ENCODE measurements around the gene MSX2.
A peak's percentile ranks its signal among the peaks of the same experiment; 100 is the strongest.
"Not testable (repeated sequence)": the region's sequence is repeated elsewhere in the genome, so short reads cannot be mapped to it uniquely, and the experiment has no call there.

The MSX2 gene

DNA sequence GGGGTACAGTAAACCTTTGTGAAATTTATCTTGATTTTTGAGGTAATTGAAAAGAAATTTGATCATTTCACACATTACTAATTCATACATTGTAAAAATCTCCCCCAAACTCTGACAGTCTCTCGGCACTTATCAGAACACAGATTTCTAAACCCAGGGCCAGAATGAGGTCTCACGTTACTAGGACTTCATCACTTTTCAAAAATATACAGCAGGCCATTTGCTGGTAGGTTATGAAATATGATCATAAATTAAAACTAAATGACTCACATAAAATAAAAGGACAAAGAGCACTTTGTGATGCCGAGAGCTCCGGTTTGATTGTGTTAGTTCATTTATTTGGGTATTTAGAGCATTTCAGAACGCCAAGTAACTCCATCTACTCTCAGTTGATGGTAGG lies 17.0 kb downstream of the MSX2 start:
- no peak overlapping the region for H3K4me3 ChIP-seq (ENCODE audit: low read length)
- peaks cover under 1% of the 10 kb centered on the region for H3K4me1 ChIP-seq (ENCODE audit: control insufficient read depth, insufficient read depth, low read length)
- no peaks in the 10 kb centered on the region for H3K36me3 ChIP-seq (ENCODE audit: control insufficient read depth, insufficient read depth, low read length)
- H3K9me3 ChIP-seq (ENCODE audit: control insufficient read depth, low read length) = no peaks in the 10 kb centered on the region
- peaks cover 3% of the 10 kb centered on the region for H3K27me3 ChIP-seq (ENCODE audit: control insufficient read depth, insufficient read depth, low read length)
- H3K9ac ChIP-seq (ENCODE audit: low read length) = no peak overlapping the region

DNA sequence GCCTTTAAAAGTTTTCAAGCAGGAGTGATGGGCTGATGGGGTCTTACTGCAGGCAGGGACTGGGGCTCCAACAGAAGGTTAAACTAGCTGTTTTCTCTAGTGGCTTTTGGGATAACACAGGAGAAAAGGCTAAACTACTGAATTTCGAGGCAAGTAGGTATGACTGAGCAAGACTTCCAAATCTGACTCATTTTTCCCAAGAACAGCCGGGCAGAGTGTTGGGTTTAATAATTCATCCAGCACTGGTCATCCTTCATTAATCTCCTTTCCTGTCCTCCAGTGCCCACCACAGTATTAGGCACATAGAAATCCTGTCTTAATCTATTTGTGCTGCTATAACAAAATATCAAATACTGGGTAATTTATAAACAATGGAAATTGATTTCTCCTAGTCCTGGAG lies 20.5 kb downstream of the MSX2 start:
- Histone ChIP-seq H3K36me3 (ENCODE audit: control insufficient read depth, insufficient read depth, low read length) (no peaks in the 10 kb centered on the region), H3K27me3 (ENCODE audit: control insufficient read depth, insufficient read depth, low read length) (peaks cover 20% of the 10 kb centered on the region), H3K4me1 (ENCODE audit: control insufficient read depth, insufficient read depth, low read length) (no peaks in the 10 kb centered on the region), H3K4me3 (ENCODE audit: low read length) (no peak overlapping the region), H3K9me3 (ENCODE audit: control insufficient read depth, low read length) (no peaks in the 10 kb centered on the region), H3K9ac (ENCODE audit: low read length) (no peak overlapping the region)

DNA sequence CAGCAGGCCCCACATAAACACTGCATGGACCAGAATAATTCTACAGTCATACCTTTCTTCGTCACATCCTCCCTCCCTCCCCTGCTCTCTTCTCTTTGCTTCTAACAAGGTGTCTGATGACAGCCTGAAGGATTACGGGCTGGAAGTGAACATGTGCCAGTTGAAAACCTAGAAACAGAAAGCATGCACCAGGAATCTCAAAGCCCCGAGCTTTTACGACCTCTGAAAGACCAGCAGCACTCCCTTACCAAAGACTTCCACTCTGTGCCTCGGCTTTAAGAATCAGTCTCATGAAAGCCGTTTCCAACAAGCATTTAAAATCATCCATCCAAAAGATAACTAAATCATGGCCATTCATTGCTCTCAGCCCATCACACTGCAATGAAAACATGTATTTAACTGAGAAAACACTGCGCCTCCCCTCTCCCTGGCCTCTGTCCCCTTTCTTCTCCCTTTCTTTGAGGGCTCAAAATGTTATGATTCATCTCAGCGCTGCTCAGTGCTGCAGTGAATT lies 21.3 kb downstream of the MSX2 start:
- Histone ChIP-seq H3K9me3 (ENCODE audit: control insufficient read depth, low read length) (no peaks in the 10 kb centered on the region), H3K27me3 (ENCODE audit: control insufficient read depth, insufficient read depth, low read length) (peaks cover 20% of the 10 kb centered on the region), H3K36me3 (ENCODE audit: control insufficient read depth, insufficient read depth, low read length) (no peaks in the 10 kb centered on the region), H3K4me3 (ENCODE audit: low read length) (no peak overlapping the region), H3K9ac (ENCODE audit: low read length) (no peak overlapping the region), H3K4me1 (ENCODE audit: control insufficient read depth, insufficient read depth, low read length) (no peaks in the 10 kb centered on the region)

DNA sequence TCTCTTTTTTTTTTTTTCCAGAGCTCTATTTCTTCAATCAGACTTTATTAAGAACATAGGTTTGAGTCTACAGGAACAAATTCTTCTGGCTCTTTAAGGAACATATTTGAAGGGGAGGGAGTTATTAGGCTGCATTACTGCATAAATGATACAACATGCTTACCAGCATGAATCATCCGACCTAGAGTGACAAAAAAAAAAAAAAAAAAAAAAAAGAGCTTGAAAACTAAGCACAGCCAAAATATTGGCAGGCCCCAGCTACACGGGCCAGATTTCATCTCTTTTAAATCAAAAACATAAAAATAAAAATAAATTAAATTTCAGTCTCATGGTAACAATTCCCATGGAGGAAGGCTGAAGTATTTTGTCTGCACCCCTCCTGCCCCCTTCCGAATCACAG lies 26.3 kb downstream of the MSX2 start:
- Histone ChIP-seq H3K27me3 (ENCODE audit: control insufficient read depth, insufficient read depth, low read length) (peaks cover 33% of the 10 kb centered on the region), H3K4me3 (ENCODE audit: low read length) (no peak overlapping the region)

DNA sequence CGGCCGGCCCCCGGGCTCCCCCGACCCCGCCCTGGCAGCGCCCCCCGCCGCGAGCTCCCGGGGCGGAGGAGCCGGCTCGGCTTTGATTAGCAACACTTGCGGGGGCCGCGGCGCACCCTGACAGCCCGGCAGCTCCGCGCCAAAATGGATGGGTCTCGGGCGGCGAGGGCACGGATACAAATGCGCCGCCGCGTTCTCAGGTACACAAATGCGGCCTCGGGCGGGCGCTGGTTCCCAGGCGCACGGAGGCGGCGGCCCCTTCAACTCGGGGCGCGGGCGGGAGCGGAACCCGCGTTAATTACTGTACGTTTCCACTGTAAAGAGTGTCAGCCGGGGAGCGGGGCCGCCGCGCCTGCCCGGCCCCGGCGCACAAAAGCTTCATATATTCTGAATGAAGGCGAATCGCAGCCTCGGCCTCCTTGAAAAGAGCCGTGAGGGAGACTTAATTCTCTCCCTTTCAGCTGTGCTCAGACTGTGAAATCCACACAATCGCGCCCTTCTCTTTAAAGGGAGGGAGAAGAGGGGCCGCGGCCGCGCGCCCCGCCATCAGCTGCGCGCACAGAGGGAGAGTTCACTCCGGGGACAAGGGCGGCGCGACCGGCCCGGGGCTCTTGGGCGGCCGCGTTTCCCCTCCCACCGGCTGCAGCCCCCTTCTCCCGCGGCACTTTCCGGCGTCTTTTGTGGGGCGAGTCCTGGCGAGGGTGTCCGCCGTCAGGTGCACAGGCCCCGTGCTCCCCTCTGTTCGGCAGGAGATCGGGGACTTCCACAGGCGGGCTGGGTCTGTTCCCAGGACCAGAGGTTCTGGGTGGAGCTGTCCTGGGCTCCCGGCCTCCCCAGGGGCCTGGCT lies 27.0 kb downstream of the MSX2 start:
- H3K4me1 ChIP-seq (ENCODE audit: control insufficient read depth, insufficient read depth, low read length) = no peaks in the 10 kb centered on the region
- H3K9ac ChIP-seq (ENCODE audit: low read length) = no peak overlapping the region

More for the DNA sequence above, 26.3 kb downstream of the MSX2 start:
- Histone ChIP-seq H3K9ac (ENCODE audit: low read length) (no peak overlapping the region), H3K4me1 (ENCODE audit: control insufficient read depth, insufficient read depth, low read length) (no peaks in the 10 kb centered on the region), H3K9me3 (ENCODE audit: control insufficient read depth, low read length) (no peaks in the 10 kb centered on the region), H3K36me3 (ENCODE audit: control insufficient read depth, insufficient read depth, low read length) (no peaks in the 10 kb centered on the region)

DNA sequence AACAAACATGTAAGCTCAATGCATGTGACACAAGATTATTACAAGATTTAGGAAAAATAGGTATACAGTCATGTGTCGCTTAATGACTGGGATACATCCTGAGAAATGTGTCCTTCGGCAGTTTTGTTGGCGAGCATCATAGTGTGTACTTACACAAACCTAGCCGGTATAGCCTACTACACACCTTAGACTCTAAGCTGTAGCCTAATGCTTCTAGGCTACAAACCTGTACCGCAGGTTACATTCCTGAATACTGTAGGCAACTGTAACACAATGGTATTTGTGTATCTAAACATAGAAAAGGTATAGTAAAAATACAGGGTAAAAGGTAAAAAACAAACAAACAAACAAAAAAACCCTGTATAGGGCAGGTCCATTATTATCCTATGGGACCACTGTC lies 27.7 kb downstream of the MSX2 start:
- Histone ChIP-seq H3K36me3 (ENCODE audit: control insufficient read depth, insufficient read depth, low read length) (no peaks in the 10 kb centered on the region), H3K4me3 (ENCODE audit: low read length) (no peak overlapping the region), H3K9ac (ENCODE audit: low read length) (no peak overlapping the region), H3K9me3 (ENCODE audit: control insufficient read depth, low read length) (no peaks in the 10 kb centered on the region), H3K27me3 (ENCODE audit: control insufficient read depth, insufficient read depth, low read length) (peaks cover 30% of the 10 kb centered on the region), H3K4me1 (ENCODE audit: control insufficient read depth, insufficient read depth, low read length) (no peaks in the 10 kb centered on the region)

More for the DNA sequence above, 27.0 kb downstream of the MSX2 start:
- Histone ChIP-seq H3K36me3 (ENCODE audit: control insufficient read depth, insufficient read depth, low read length) (no peaks in the 10 kb centered on the region), H3K4me3 (ENCODE audit: low read length) (peak overlapping the region; percentile 19), H3K9me3 (ENCODE audit: control insufficient read depth, low read length) (no peaks in the 10 kb centered on the region), H3K27me3 (ENCODE audit: control insufficient read depth, insufficient read depth, low read length) (peaks cover 31% of the 10 kb centered on the region)

DNA sequence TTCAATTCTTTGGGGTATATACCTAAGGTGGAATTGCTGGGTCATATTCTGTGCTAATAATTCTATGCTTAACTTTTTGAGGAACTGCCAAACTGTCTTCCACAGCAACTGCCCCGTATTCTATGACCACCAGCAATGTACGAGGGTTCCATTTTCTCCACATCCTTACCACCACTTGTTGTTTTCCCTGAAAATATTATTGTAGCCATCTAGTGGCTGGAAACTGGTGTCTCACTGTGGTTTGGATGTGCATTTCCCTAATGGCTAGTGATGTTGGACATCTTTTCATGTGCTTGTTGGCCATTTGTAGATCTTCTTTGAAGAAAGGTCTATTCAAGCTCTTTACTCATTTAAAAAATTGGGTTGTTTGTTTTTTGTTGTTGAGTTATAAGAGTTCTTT lies 30.7 kb downstream of the MSX2 start:
- no peak overlapping the region for H3K9ac ChIP-seq (ENCODE audit: low read length)
- no peaks in the 10 kb centered on the region for H3K36me3 ChIP-seq (ENCODE audit: control insufficient read depth, insufficient read depth, low read length)
- H3K4me1 ChIP-seq (ENCODE audit: control insufficient read depth, insufficient read depth, low read length) = no peaks in the 10 kb centered on the region
- no peaks in the 10 kb centered on the region for H3K9me3 ChIP-seq (ENCODE audit: control insufficient read depth, low read length)
- peaks cover 13% of the 10 kb centered on the region for H3K27me3 ChIP-seq (ENCODE audit: control insufficient read depth, insufficient read depth, low read length)
- H3K4me3 ChIP-seq (ENCODE audit: low read length) = no peak overlapping the region

DNA sequence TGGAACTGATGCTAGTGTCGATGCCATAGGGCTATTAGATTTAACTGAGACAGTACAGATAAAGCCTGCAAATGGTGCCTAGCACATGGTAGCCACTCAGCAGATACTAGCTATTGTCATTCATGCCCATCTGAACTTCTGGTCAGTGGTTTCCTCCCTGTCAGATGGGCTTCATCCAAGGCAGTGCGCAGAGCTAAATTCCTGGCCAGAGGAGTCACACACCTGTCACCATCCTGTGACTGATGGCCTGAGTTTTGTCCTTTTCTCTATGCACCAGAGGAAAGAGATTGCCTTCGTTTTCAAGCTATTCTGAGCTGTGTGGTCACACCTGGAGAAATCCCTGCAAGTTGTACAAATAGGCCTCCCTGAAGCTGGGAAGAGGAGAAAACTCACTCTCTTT lies 34.7 kb downstream of the MSX2 start:
- no peaks in the 10 kb centered on the region for H3K36me3 ChIP-seq (ENCODE audit: control insufficient read depth, insufficient read depth, low read length)
- H3K4me1 ChIP-seq (ENCODE audit: control insufficient read depth, insufficient read depth, low read length) = no peaks in the 10 kb centered on the region
- no peak overlapping the region for H3K9ac ChIP-seq (ENCODE audit: low read length)
- H3K9me3 ChIP-seq (ENCODE audit: control insufficient read depth, low read length) = no peaks in the 10 kb centered on the region
- no peak overlapping the region for H3K4me3 ChIP-seq (ENCODE audit: low read length)
- no peaks in the 10 kb centered on the region for H3K27me3 ChIP-seq (ENCODE audit: control insufficient read depth, insufficient read depth, low read length)

DNA sequence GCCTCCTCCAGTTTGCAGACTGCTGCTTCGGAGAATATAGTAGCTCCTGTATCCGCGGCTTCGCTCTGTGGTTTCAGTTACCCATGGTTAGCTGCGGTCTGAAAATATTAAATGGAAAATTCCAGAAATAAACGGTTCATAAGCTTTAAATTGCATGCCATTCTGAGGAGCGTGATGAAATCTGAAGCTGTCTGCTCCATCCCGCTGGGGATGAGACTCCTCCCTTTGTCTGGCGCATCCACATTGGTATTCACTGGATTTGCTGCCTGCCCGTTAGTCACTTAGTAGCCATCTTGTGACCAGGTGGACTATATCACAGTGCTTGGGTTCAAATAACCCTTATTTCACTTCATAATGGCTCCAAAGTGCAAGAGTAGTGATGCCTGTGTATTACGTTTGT lies 36.3 kb downstream of the MSX2 start:
- H3K9me3 ChIP-seq (ENCODE audit: control insufficient read depth, low read length) = no peaks in the 10 kb centered on the region
- no peak overlapping the region for H3K4me3 ChIP-seq (ENCODE audit: low read length)
- no peaks in the 10 kb centered on the region for H3K36me3 ChIP-seq (ENCODE audit: control insufficient read depth, insufficient read depth, low read length)
- H3K27me3 ChIP-seq (ENCODE audit: control insufficient read depth, insufficient read depth, low read length) = no peaks in the 10 kb centered on the region
- no peak overlapping the region for H3K9ac ChIP-seq (ENCODE audit: low read length)
- H3K4me1 ChIP-seq (ENCODE audit: control insufficient read depth, insufficient read depth, low read length) = no peaks in the 10 kb centered on the region

DNA sequence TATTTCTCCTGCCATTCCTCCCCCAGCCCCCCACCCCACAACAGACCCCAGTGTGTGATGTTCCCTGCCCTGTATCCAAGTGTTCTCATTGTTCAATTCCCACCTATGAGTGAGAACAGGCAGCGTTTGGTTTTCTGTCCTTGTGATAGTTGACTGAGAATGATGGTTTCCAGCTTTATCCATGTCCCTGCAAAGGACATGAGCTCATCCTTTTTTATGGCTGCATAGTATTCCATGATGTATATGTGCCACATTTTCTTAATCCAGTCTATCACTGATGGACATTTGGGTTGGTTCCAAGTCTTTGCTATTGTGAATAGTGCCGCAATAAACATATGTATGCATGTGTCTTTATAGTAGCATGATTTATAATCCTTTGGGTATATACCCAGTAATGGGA lies 37.0 kb downstream of the MSX2 start:
- H3K27me3 ChIP-seq (ENCODE audit: control insufficient read depth, insufficient read depth, low read length); H3K4me3 ChIP-seq (ENCODE audit: low read length); H3K4me1 ChIP-seq (ENCODE audit: control insufficient read depth, insufficient read depth, low read length); H3K9ac ChIP-seq (ENCODE audit: low read length); H3K36me3 ChIP-seq (ENCODE audit: control insufficient read depth, insufficient read depth, low read length); H3K9me3 ChIP-seq (ENCODE audit: control insufficient read depth, low read length): not testable (repeated sequence)

DNA sequence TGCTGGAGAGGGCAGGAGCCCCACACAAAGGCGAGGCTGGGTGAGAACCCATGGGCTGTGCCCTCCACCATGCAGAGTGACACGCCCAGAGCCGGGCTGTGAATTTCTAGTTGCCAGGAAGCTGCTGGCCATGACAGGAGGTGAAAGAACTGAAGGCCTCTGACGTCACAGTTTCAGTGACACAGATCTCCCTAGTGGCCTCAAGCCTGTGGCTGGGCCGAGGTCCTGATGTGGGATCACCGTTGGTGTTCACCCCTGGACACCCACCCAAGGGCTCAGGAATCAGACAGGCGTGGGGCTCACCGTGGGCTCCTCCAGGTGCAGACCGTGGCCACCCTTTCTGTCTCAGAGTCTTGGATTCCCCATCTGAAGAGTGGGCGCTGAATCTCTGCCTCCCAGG lies 39.9 kb downstream of the MSX2 start:
- H3K9ac ChIP-seq (ENCODE audit: low read length) = no peak overlapping the region
- H3K27me3 ChIP-seq (ENCODE audit: control insufficient read depth, insufficient read depth, low read length) = no peaks in the 10 kb centered on the region
- no peaks in the 10 kb centered on the region for H3K4me1 ChIP-seq (ENCODE audit: control insufficient read depth, insufficient read depth, low read length)
- H3K9me3 ChIP-seq (ENCODE audit: control insufficient read depth, low read length) = no peaks in the 10 kb centered on the region
- no peak overlapping the region for H3K4me3 ChIP-seq (ENCODE audit: low read length)
- H3K36me3 ChIP-seq (ENCODE audit: control insufficient read depth, insufficient read depth, low read length) = no peaks in the 10 kb centered on the region

DNA sequence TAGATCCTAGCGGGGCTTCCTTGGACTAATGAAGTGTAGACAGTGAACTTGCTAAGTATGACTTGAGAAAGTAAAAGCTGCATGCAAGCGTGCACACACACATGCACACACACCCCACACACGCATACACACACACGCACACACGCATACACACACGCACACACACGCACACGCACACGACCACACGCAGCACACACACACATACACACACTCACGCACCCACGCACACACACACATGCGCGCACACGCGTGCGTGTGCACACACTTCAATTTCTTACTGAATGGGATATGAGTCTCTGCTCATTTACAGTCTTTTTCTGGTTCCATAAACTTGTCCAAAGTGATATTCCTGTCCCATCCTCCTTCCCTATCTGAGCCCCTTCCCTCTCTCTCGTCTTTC lies 41.2 kb downstream of the MSX2 start:
- no peaks in the 10 kb centered on the region for H3K4me1 ChIP-seq (ENCODE audit: control insufficient read depth, insufficient read depth, low read length)
- H3K9me3 ChIP-seq (ENCODE audit: control insufficient read depth, low read length) = no peaks in the 10 kb centered on the region
- no peak overlapping the region for H3K9ac ChIP-seq (ENCODE audit: low read length)
- no peaks in the 10 kb centered on the region for H3K27me3 ChIP-seq (ENCODE audit: control insufficient read depth, insufficient read depth, low read length)
- no peaks in the 10 kb centered on the region for H3K36me3 ChIP-seq (ENCODE audit: control insufficient read depth, insufficient read depth, low read length)
- no peak overlapping the region for H3K4me3 ChIP-seq (ENCODE audit: low read length)

Measured in mucosa of stomach (tissue), 1 donor.